A549 treated with Hydrocortisone at 1 μM for 4 hours (cell line): ENCODE data around the gene SNTG2. TPM values are rescaled to one million over a fixed set of nuclear protein-coding genes. Genes with fewer than 3 reads are reported as not detected.

Source experiments
- total RNA-seq: library from RNA; stranded (reverse); fragments of 200-300 nt; extraction: Qiagen RNA extraction; gene quantifications from 5 replicates; pipeline ENCODE4 v1.2.3, GENCODE V29; 2022

SNTG2 gene
- total RNA-seq: not detected in 5 replicates

GRCh38 chr2:950080-950966 is at the start of gene SNTG2:
TSS of gene SNTG2 (plus strand) at chr2:950849. CDS start at chr2:950997, 148 bp downstream.

GRCh38 chr2:1413156-1413710 is 462.6 kb downstream of the SNTG2 start, which contains the start of gene TPO:
TSS of gene TPO (plus strand) at chr2:1413463. CDS start at chr2:1414409, 946 bp downstream.

